ENCODE results near the gene NANOS2.

NANOS2 gene

GRCh38 chr19:45890877-45891276 is 23.7 kb downstream of the NANOS2 start:
- no peak for DNase-seq

- DNase-seq, result no peak
These were observed 25.2 kb downstream of the NANOS2 start for GRCh38 chr19:45889210-45889885.

DNA sequence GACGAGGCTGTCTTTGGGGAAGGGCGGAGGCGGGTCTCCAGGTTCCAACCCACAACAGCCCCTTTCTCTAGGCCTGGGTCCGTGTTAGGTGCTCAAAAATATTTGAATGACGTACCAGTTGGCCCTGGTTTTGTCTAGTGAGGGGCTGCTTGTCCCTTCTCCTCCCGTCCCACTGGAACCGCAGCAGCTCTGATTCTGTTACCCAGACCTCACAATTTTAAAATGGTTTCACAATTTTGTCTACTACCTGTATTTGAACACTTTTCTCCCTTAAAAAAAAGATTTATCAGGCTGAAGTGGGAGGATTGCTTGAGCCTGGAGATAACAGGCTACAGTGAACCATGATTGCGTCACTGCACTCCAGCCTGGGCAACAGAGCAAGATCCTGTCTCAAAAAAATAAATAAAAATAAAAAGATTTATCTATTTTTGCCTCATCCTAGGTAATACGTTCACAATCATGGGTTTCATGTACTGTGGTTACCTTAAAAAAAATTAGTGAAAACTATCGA is 27.3 kb downstream of the NANOS2 start:
- DNase-seq, result no peak

DNA sequence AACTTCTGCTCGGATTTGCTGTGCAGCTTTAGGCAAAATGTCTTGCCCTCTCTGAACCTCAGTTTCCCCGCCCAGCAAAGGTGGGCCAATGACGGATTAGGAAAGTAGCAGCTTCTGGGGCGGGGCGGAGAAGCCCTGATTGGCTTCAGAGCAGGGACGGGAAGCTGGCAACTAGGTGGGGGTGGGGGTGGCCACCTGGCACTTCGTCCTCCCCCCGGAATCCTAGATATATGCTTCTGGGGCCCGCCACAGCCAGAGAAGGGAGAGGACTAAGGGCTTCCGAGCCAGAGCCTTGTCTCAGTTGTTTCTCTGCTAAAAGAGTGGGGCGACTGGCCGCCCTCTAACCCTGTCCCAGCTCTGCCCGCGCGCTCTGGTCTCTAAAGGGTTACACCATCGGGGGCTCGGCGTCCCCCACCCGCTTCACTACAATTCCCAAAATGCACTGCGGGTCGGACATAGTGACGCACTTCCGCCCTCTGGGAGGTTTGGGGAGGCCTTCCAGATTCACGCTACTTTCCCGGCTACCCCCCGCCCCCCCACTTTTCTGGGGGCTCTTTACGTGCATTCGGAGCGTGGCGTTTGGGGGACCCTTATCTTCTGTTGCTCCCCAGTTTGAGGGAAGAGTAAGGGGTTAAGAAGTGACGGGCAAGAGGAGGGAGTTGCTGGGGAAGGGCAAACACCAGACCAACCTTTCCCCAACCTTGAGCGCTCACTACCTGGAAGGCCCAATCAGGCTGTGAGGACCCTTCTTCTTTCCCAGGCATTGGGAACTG is 28.0 kb downstream of the NANOS2 start:
- peak; percentile 88 for DNase-seq

GRCh38 chr19:45885556-45886426 is 28.8 kb downstream of the NANOS2 start, which contains the start of gene IRF2BP1:
TSS of gene IRF2BP1 (minus strand) at chr19:45886141. CDS start at chr19:45885774, 367 bp downstream.
- DNase-seq, result peak; percentile 41

GRCh38 chr19:45884682-45885555 is 29.7 kb downstream of the NANOS2 start:
- no peak for DNase-seq

DNA sequence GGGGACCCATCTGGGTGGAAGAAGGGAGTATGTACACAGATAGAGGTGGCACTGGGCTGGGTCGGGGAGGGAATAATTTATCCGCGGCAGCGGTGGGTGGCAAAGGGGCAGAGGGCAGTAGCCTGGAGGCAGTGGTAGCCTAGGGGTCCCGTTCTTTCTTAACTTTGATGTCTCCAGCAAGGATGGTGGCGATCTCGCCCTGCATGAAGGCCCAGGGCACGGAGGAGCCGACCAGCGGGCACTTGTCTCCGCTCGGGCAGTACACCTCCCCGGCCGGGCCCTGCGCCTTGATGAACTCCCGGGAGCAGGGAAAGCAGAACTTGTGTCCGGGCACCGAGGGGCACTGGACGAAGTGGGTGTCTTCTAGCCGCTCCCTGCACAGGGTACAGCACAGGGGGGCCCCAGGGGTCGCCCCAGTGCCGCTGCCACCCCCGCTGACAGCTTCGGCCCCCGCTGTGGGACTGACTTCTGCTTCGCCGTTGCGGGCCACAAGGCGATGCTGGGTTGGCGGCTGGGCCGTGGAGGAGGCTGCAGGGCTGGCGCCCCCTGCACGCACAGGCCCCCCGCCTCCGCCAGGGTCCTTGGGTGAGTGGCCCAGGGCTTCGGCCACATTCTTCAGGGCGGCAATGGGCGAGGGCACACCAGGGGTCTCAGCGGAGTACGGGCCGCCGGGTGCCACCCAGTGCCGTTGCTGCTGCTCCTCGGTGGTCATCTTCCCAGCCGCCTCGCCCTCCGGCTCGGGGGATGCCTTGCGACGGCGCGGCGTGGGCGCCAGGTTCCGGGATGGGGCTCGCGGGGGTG is 30.5 kb downstream of the NANOS2 start:
- DNase-seq, result no peak

DNA sequence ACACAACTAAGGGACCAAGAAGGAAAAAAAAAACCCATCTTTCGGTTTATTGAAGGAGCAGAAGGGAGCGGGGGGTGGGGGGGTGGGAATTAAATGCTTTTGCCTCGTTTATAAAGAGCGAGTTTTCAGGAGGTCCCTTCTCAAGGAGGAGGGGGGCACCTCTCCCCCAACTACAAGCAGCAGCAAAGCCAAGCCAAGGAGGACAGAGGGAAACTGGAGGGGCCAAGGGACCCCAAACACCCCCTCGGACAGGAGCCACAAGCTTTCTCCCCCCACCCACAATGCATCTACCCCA is 31.0 kb downstream of the NANOS2 start:
- no peak for DNase-seq

GRCh38 chr19:45882652-45883585 is 31.7 kb downstream of the NANOS2 start:
- peak; percentile 50 for DNase-seq

- DNase-seq, result no peak
These were observed 32.6 kb downstream of the NANOS2 start for GRCh38 chr19:45881909-45882528.

DNA sequence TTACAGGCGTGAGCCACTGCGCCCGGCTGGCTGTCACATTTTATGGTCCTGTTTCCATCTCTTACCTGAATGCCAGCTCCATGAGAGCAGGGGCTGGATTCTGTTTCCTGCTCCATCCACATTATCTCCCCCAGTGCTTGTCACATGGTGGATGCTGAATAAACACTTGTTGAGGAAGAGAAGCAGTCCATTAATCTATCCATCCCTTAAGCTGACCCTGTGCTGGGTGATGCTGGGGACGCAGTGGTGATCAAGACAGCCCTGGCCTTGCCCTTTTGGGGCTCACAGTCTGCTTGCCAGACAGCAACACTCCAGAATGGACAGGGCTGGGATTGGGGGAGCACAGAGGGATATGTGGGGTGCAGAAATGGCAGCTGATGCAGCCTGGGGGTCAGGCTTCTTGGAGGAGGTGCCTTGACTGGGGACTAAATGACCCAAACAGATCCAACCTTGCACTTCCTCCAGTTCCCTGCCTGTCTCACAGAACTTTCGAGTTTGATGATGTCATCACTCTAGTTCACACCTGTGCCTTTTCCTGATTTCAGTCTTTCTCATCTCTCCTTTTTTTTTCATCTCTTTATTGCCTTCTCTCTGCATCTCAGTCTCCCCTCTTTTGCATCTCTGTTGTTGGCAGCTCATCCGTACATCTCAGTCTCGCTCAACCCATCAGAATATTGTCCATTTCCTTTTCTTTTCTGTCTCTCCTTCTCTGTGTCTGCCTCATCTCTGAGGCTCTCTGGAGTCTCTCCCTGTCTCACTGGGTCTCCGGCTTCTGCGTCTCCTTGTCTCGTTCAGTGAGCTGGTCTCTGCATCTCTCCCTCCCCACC is 33.3 kb downstream of the NANOS2 start:
- no peak for DNase-seq

GRCh38 chr19:45879971-45880370 is 34.6 kb downstream of the NANOS2 start:
- no peak for DNase-seq

DNA sequence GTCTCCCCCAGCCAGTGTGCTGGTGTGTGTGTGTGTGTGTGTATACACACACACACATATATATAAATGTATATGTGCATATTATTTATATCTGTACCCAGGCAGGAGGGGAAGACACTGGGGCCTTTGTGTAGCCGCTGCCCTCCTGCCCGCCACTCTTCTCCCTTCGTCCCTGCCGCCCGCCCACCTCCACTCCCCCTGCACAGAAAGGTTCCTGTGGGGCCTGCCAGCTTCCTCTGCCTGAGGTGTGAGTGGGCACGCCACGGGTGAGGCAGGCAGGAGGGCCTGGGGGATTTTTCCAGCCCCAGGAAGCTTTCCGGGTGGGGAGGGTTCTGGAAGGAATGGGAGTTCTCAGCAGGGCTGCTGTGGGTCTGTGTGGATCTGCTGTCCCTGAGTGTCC is 35.5 kb downstream of the NANOS2 start:
- no peak for DNase-seq

GRCh38 chr19:45878043-45878794 is 36.4 kb downstream of the NANOS2 start:
- no peak for DNase-seq

DNA sequence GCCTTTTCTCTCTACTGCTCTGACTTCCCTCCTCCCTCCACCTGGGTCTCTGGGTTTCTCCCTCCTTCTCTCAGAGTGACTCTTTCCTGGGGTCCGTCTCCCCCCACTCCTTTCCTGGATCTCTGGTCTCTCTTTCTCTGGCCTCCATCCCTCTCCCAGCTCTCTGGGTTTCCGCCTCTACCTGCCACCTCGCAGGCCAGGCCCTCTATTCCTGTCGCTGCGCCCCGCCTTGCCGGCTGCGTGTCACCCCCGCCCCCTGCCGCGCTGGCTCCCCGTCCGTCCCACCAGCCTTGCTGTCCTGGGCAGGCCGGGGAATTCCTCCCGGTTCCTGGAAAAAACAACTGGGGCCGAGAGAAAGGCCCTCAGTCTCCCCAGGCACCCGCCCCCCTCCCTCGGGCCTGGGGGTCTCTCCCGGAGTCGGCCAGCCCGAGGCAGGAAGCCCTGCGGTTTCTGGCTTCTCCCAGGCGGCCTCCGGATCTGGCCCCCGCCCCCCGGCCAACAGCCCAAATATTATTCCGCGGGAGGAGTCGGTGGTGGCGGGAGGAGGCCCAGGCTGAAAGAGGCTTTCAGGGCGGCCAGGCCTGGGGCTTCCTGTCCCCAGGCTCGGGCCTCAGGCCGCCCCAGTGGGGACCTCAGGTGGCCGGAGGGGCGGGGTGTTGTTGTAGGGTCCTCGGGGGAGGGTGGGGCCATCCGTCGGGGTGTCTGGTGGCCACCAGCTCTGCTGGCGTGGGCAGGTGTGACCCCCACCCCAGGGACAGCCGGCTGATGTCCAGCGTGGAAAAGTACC is 38.0 kb downstream of the NANOS2 start:
- DNase-seq, result no peak

- DNase-seq, result no peak
These were observed 38.5 kb downstream of the NANOS2 start for GRCh38 chr19:45876161-45876410.

GRCh38 chr19:45874620-45874966 is 40.0 kb downstream of the NANOS2 start:
- DNase-seq, result no peak
